Measurements from ENCODE around the gene BIRC6.

BIRC6 gene

GRCh38 chr2:32558492-32558891 lies 201.7 kb downstream of the BIRC6 start:
- H3K4me2 ChIP-seq = no peak overlapping the region
- H3K4me3 ChIP-seq = no peak overlapping the region
- peaks cover 3 to 20% (median 9%) of the 10 kb centered on the region in 11 experiments; a peak in 17 of 22 replicates for H3K9me3 ChIP-seq (replicated peaks in 1 of 11)
- no peaks in the 10 kb centered on the region for H3K27me3 ChIP-seq
- peaks cover 0 to 2% (median 0%) of the 10 kb centered on the region in 10 experiments; a peak in 4 of 20 replicates for H3K4me1 ChIP-seq
- no peak overlapping the region for H3K9ac ChIP-seq
- H3K36me3 ChIP-seq = peaks cover 49 to 87% (median 76%) of the 10 kb centered on the region in 11 experiments
- no peak for TF ChIP-seq Cebpa-rat (IDR thresholded peaks at IDR 0.05)
- no peak overlapping the region for H3K27ac ChIP-seq
- H4K20me1 ChIP-seq = peaks cover 0 to 10% (median under 1%) of the 10 kb centered on the region in 11 experiments; a peak in 8 of 22 replicates

GRCh38 chr2:32559136-32559535 lies 202.3 kb downstream of the BIRC6 start:
- Histone ChIP-seq H3K27me3 (no peaks in the 10 kb centered on the region), H3K4me2 (no peak overlapping the region), H3K27ac (no peak overlapping the region), H3K9me3 (replicated peaks in 1 of 11) (peaks cover 8 to 27% (median 16%) of the 10 kb centered on the region in 11 experiments; a peak in 19 of 22 replicates), H3K4me1 (no peaks in the 10 kb centered on the region), H3K4me3 (no peak overlapping the region), H3K36me3 (peaks cover 54 to 92% (median 82%) of the 10 kb centered on the region in 11 experiments), H4K20me1 (peaks cover 0 to 8% (median 0%) of the 10 kb centered on the region in 11 experiments; a peak in 4 of 22 replicates), H3K9ac (no peak overlapping the region)
- TF ChIP-seq Cebpa-rat (IDR thresholded peaks at IDR 0.05) = no peak

GRCh38 chr2:32562906-32563305 lies 206.1 kb downstream of the BIRC6 start:
- H3K36me3 ChIP-seq = peaks cover 69 to 99% (median 93%) of the 10 kb centered on the region in 11 experiments

GRCh38 chr2:32564417-32565035 lies 207.7 kb downstream of the BIRC6 start:
- Histone ChIP-seq H3K36me3 (peaks cover 78 to 100% (median 95%) of the 10 kb centered on the region in 11 experiments), H3K9me3 (replicated peaks in 1 of 11) (peaks cover 32 to 57% (median 50%) of the 10 kb centered on the region in 11 experiments), H4K20me1 (no peaks in the 10 kb centered on the region), H3K4me1 (no peaks in the 10 kb centered on the region), H3K27ac (no peak overlapping the region), H3K27me3 (no peaks in the 10 kb centered on the region), H3K4me2 (no peak overlapping the region), H3K9ac (no peak overlapping the region), H3K4me3 (no peak overlapping the region)
- TF ChIP-seq Cebpa-rat (IDR thresholded peaks at IDR 0.05) = no peak

More at GRCh38 chr2:32562906-32563305, 206.1 kb downstream of the BIRC6 start:
- Histone ChIP-seq H3K4me3 (no peak overlapping the region), H3K4me1 (no peaks in the 10 kb centered on the region), H3K4me2 (no peak overlapping the region), H4K20me1 (no peaks in the 10 kb centered on the region), H3K9ac (no peak overlapping the region), H3K9me3 (replicated peaks in 1 of 11) (peaks cover 32 to 57% (median 49%) of the 10 kb centered on the region in 11 experiments), H3K27me3 (no peaks in the 10 kb centered on the region), H3K27ac (no peak overlapping the region)
- no peak for TF ChIP-seq Cebpa-rat (IDR thresholded peaks at IDR 0.05)

GRCh38 chr2:32565902-32566301 lies 209.1 kb downstream of the BIRC6 start:
- no peak overlapping the region for H3K9ac ChIP-seq
- TF ChIP-seq Cebpa-rat (IDR thresholded peaks at IDR 0.05) = no peak
- H3K4me2 ChIP-seq = no peak overlapping the region
- peaks cover 0 to 9% (median 0%) of the 10 kb centered on the region in 11 experiments; a peak in 3 of 22 replicates for H4K20me1 ChIP-seq
- no peaks in the 10 kb centered on the region for H3K27me3 ChIP-seq
- H3K36me3 ChIP-seq = peaks cover 73 to 99% (median 92%) of the 10 kb centered on the region in 11 experiments
- peak overlapping the region in 3 of 10 experiments; percentile 7 to 11 (median 11); a peak in 1 of 20 replicates for H3K4me3 ChIP-seq
- H3K4me1 ChIP-seq = no peaks in the 10 kb centered on the region
- no peak overlapping the region for H3K27ac ChIP-seq
- peaks cover 32 to 55% (median 50%) of the 10 kb centered on the region in 11 experiments for H3K9me3 ChIP-seq (replicated peaks in 1 of 11)

- Histone ChIP-seq H3K9me3 (replicated peaks in 1 of 11) (peaks cover 0 to 8% (median 5%) of the 10 kb centered on the region in 11 experiments; a peak in 14 of 22 replicates), H3K36me3 (peaks cover 64 to 88% (median 77%) of the 10 kb centered on the region in 11 experiments), H3K9ac (no peak overlapping the region), H3K27me3 (no peaks in the 10 kb centered on the region), H3K27ac (no peak overlapping the region), H3K4me1 (peaks cover 0 to 3% (median 0%) of the 10 kb centered on the region in 10 experiments; a peak in 2 of 20 replicates), H4K20me1 (peaks cover 0 to 46% (median 0%) of the 10 kb centered on the region in 11 experiments; a peak in 8 of 22 replicates), H3K4me2 (no peak overlapping the region), H3K4me3 (no peak overlapping the region)
- no peak for TF ChIP-seq Cebpa-rat (IDR thresholded peaks at IDR 0.05)
Measured at GRCh38 chr2:32572030-32572429, 215.2 kb downstream of the BIRC6 start.

- no peak for TF ChIP-seq Cebpa-rat (IDR thresholded peaks at IDR 0.05)
- Histone ChIP-seq H4K20me1 (peaks cover 0 to 46% (median 0%) of the 10 kb centered on the region in 11 experiments; a peak in 8 of 22 replicates), H3K27me3 (no peaks in the 10 kb centered on the region), H3K4me2 (no peak overlapping the region), H3K36me3 (peaks cover 57 to 88% (median 74%) of the 10 kb centered on the region in 11 experiments), H3K9me3 (replicated peaks in 1 of 11) (peaks cover 0 to 2% (median 0%) of the 10 kb centered on the region in 11 experiments; a peak in 1 of 22 replicates), H3K27ac (no peak overlapping the region), H3K4me3 (no peak overlapping the region), H3K9ac (no peak overlapping the region), H3K4me1 (peaks cover 0 to 3% (median 0%) of the 10 kb centered on the region in 10 experiments; a peak in 2 of 20 replicates)
Measured at GRCh38 chr2:32572737-32573136, 215.9 kb downstream of the BIRC6 start.

GRCh38 chr2:32591669-32592463 lies 235.0 kb downstream of the BIRC6 start:
- H3K9ac ChIP-seq = peak overlapping the region in 6 of 11 experiments; percentile 8 to 51 (median 29); a peak in 9 of 22 replicates
- peak overlapping the region in 10 of 11 experiments; percentile 6 to 77 (median 52); a peak in 19 of 22 replicates for H3K4me2 ChIP-seq
- no peaks in the 10 kb centered on the region for H3K9me3 ChIP-seq (replicated peaks in 1 of 11)
- H3K27ac ChIP-seq = peak overlapping the region; percentile 17 to 84 (median 71); a peak in 21 of 22 replicates
- peaks cover 0 to 31% (median 0%) of the 10 kb centered on the region in 11 experiments; a peak in 3 of 22 replicates for H4K20me1 ChIP-seq
- no peak overlapping the region for H3K4me3 ChIP-seq
- TF ChIP-seq Cebpa-rat (IDR thresholded peaks at IDR 0.05) = no peak
- no peaks in the 10 kb centered on the region for H3K27me3 ChIP-seq
- H3K4me1 ChIP-seq = peaks cover 13 to 42% (median 24%) of the 10 kb centered on the region in 10 experiments
- peaks cover 30 to 75% (median 52%) of the 10 kb centered on the region in 11 experiments for H3K36me3 ChIP-seq

GRCh38 chr2:32594573-32594972 lies 237.8 kb downstream of the BIRC6 start:
- Histone ChIP-seq H3K36me3 (peaks cover 42 to 81% (median 64%) of the 10 kb centered on the region in 11 experiments), H3K4me1 (peaks cover 13 to 33% (median 22%) of the 10 kb centered on the region in 10 experiments), H4K20me1 (peaks cover 0 to 29% (median 0%) of the 10 kb centered on the region in 11 experiments; a peak in 3 of 22 replicates), H3K9me3 (replicated peaks in 1 of 11) (no peaks in the 10 kb centered on the region), H3K9ac (no peak overlapping the region), H3K4me2 (no peak overlapping the region), H3K27me3 (no peaks in the 10 kb centered on the region), H3K27ac (no peak overlapping the region), H3K4me3 (no peak overlapping the region)
- TF ChIP-seq Cebpa-rat (IDR thresholded peaks at IDR 0.05) = no peak
